ENCODE results near the gene PGM1.
A peak's percentile ranks its signal among the peaks of the same experiment; 100 is the strongest.

The PGM1 gene

GRCh38 chr1:63600248-63600647 lies 7.0 kb downstream of the PGM1 start:
- peak overlapping the region; percentile 12 for H3K27ac ChIP-seq (ENCODE audit: low read depth, low read length)
- no peaks in the 10 kb centered on the region for H3K27me3 ChIP-seq (ENCODE audit: control insufficient read depth, insufficient read depth, low read length)
- H3K9me3 ChIP-seq (ENCODE audit: control insufficient read depth, insufficient read depth, low read length): no peaks in the 10 kb centered on the region
- H3K36me3 ChIP-seq (ENCODE audit: control insufficient read depth, insufficient read depth, low read length): no peaks in the 10 kb centered on the region
- H3K4me1 ChIP-seq (ENCODE audit: control insufficient read depth, insufficient read depth, low read length): peaks cover 8% of the 10 kb centered on the region
- no peak overlapping the region for H3K9ac ChIP-seq (ENCODE audit: low read depth, low read length)
- H3K4me3 ChIP-seq (ENCODE audit: low read depth, low read length): no peak overlapping the region

- H3K9me3 ChIP-seq (ENCODE audit: control insufficient read depth, insufficient read depth, low read length): no peaks in the 10 kb centered on the region
- peak overlapping the region; percentile 22 for H3K27ac ChIP-seq (ENCODE audit: low read depth, low read length)
- peaks cover 8% of the 10 kb centered on the region for H3K4me1 ChIP-seq (ENCODE audit: control insufficient read depth, insufficient read depth, low read length)
- H3K4me3 ChIP-seq (ENCODE audit: low read depth, low read length): no peak overlapping the region
- H3K36me3 ChIP-seq (ENCODE audit: control insufficient read depth, insufficient read depth, low read length): no peaks in the 10 kb centered on the region
- H3K27me3 ChIP-seq (ENCODE audit: control insufficient read depth, insufficient read depth, low read length): no peaks in the 10 kb centered on the region
- H3K9ac ChIP-seq (ENCODE audit: low read depth, low read length): no peak overlapping the region
Observed at GRCh38 chr1:63601061-63601460, 7.8 kb downstream of the PGM1 start.

- Histone ChIP-seq H3K9ac (ENCODE audit: low read depth, low read length) (no peak overlapping the region), H3K9me3 (ENCODE audit: control insufficient read depth, insufficient read depth, low read length) (no peaks in the 10 kb centered on the region), H3K27me3 (ENCODE audit: control insufficient read depth, insufficient read depth, low read length) (no peaks in the 10 kb centered on the region), H3K4me1 (ENCODE audit: control insufficient read depth, insufficient read depth, low read length) (peaks cover 8% of the 10 kb centered on the region), H3K36me3 (ENCODE audit: control insufficient read depth, insufficient read depth, low read length) (no peaks in the 10 kb centered on the region), H3K4me3 (ENCODE audit: low read depth, low read length) (no peak overlapping the region), H3K27ac (ENCODE audit: low read depth, low read length) (peak overlapping the region; percentile 22)
Observed at GRCh38 chr1:63601463-63601862, 8.3 kb downstream of the PGM1 start.

- Histone ChIP-seq H3K27me3 (ENCODE audit: control insufficient read depth, insufficient read depth, low read length) (no peaks in the 10 kb centered on the region), H3K4me1 (ENCODE audit: control insufficient read depth, insufficient read depth, low read length) (peaks cover 8% of the 10 kb centered on the region), H3K27ac (ENCODE audit: low read depth, low read length) (no peak overlapping the region), H3K9ac (ENCODE audit: low read depth, low read length) (no peak overlapping the region), H3K36me3 (ENCODE audit: control insufficient read depth, insufficient read depth, low read length) (no peaks in the 10 kb centered on the region), H3K9me3 (ENCODE audit: control insufficient read depth, insufficient read depth, low read length) (no peaks in the 10 kb centered on the region), H3K4me3 (ENCODE audit: low read depth, low read length) (no peak overlapping the region)
Observed at GRCh38 chr1:63601912-63602311, 8.7 kb downstream of the PGM1 start.

- H3K27me3 ChIP-seq (ENCODE audit: control insufficient read depth, insufficient read depth, low read length): no peaks in the 10 kb centered on the region
- no peaks in the 10 kb centered on the region for H3K9me3 ChIP-seq (ENCODE audit: control insufficient read depth, insufficient read depth, low read length)
- peaks cover 8% of the 10 kb centered on the region for H3K4me1 ChIP-seq (ENCODE audit: control insufficient read depth, insufficient read depth, low read length)
- no peak overlapping the region for H3K4me3 ChIP-seq (ENCODE audit: low read depth, low read length)
- H3K36me3 ChIP-seq (ENCODE audit: control insufficient read depth, insufficient read depth, low read length): no peaks in the 10 kb centered on the region
- no peak overlapping the region for H3K9ac ChIP-seq (ENCODE audit: low read depth, low read length)
- no peak overlapping the region for H3K27ac ChIP-seq (ENCODE audit: low read depth, low read length)
Observed at GRCh38 chr1:63602629-63603028, 9.4 kb downstream of the PGM1 start.

- Histone ChIP-seq H3K27ac (ENCODE audit: low read depth, low read length) (no peak overlapping the region), H3K4me3 (ENCODE audit: low read depth, low read length) (no peak overlapping the region), H3K36me3 (ENCODE audit: control insufficient read depth, insufficient read depth, low read length) (no peaks in the 10 kb centered on the region), H3K4me1 (ENCODE audit: control insufficient read depth, insufficient read depth, low read length) (peaks cover 8% of the 10 kb centered on the region), H3K9me3 (ENCODE audit: control insufficient read depth, insufficient read depth, low read length) (no peaks in the 10 kb centered on the region), H3K27me3 (ENCODE audit: control insufficient read depth, insufficient read depth, low read length) (no peaks in the 10 kb centered on the region), H3K9ac (ENCODE audit: low read depth, low read length) (no peak overlapping the region)
Observed at GRCh38 chr1:63603810-63604209, 10.6 kb downstream of the PGM1 start.

- Histone ChIP-seq H3K27me3 (ENCODE audit: control insufficient read depth, insufficient read depth, low read length) (no peaks in the 10 kb centered on the region), H3K4me3 (ENCODE audit: low read depth, low read length) (no peak overlapping the region), H3K4me1 (ENCODE audit: control insufficient read depth, insufficient read depth, low read length) (peaks cover 2% of the 10 kb centered on the region; the same call in 1 of the 2 replicates), H3K9me3 (ENCODE audit: control insufficient read depth, insufficient read depth, low read length) (no peaks in the 10 kb centered on the region), H3K36me3 (ENCODE audit: control insufficient read depth, insufficient read depth, low read length) (no peaks in the 10 kb centered on the region), H3K27ac (ENCODE audit: low read depth, low read length) (no peak overlapping the region), H3K9ac (ENCODE audit: low read depth, low read length) (no peak overlapping the region)
Observed at GRCh38 chr1:63607322-63607721, 14.1 kb downstream of the PGM1 start.

- Histone ChIP-seq H3K9ac (ENCODE audit: low read depth, low read length) (no peak overlapping the region), H3K36me3 (ENCODE audit: control insufficient read depth, insufficient read depth, low read length) (no peaks in the 10 kb centered on the region), H3K9me3 (ENCODE audit: control insufficient read depth, insufficient read depth, low read length) (no peaks in the 10 kb centered on the region), H3K4me1 (ENCODE audit: control insufficient read depth, insufficient read depth, low read length) (peaks cover 16% of the 10 kb centered on the region), H3K27me3 (ENCODE audit: control insufficient read depth, insufficient read depth, low read length) (no peaks in the 10 kb centered on the region), H3K4me3 (ENCODE audit: low read depth, low read length) (no peak overlapping the region), H3K27ac (ENCODE audit: low read depth, low read length) (peak overlapping the region; percentile 9)
Observed at GRCh38 chr1:63611231-63611630, 18.0 kb downstream of the PGM1 start.

GRCh38 chr1:63612564-63612963 lies 19.4 kb downstream of the PGM1 start:
- Histone ChIP-seq H3K4me1 (ENCODE audit: control insufficient read depth, insufficient read depth, low read length) (peaks cover 22% of the 10 kb centered on the region), H3K9me3 (ENCODE audit: control insufficient read depth, insufficient read depth, low read length) (no peaks in the 10 kb centered on the region), H3K9ac (ENCODE audit: low read depth, low read length) (no peak overlapping the region), H3K4me3 (ENCODE audit: low read depth, low read length) (no peak overlapping the region), H3K27me3 (ENCODE audit: control insufficient read depth, insufficient read depth, low read length) (no peaks in the 10 kb centered on the region), H3K27ac (ENCODE audit: low read depth, low read length) (peak overlapping the region; percentile 3), H3K36me3 (ENCODE audit: control insufficient read depth, insufficient read depth, low read length) (no peaks in the 10 kb centered on the region)

- no peak overlapping the region for H3K4me3 ChIP-seq (ENCODE audit: low read depth, low read length)
- no peaks in the 10 kb centered on the region for H3K36me3 ChIP-seq (ENCODE audit: control insufficient read depth, insufficient read depth, low read length)
- no peaks in the 10 kb centered on the region for H3K27me3 ChIP-seq (ENCODE audit: control insufficient read depth, insufficient read depth, low read length)
- H3K27ac ChIP-seq (ENCODE audit: low read depth, low read length): peak overlapping the region; percentile 3
- H3K4me1 ChIP-seq (ENCODE audit: control insufficient read depth, insufficient read depth, low read length): peaks cover 22% of the 10 kb centered on the region
- no peaks in the 10 kb centered on the region for H3K9me3 ChIP-seq (ENCODE audit: control insufficient read depth, insufficient read depth, low read length)
- no peak overlapping the region for H3K9ac ChIP-seq (ENCODE audit: low read depth, low read length)
Observed at GRCh38 chr1:63612971-63613370, 19.8 kb downstream of the PGM1 start.

- Histone ChIP-seq H3K27me3 (ENCODE audit: control insufficient read depth, insufficient read depth, low read length) (no peaks in the 10 kb centered on the region), H3K27ac (ENCODE audit: low read depth, low read length) (no peak overlapping the region), H3K9ac (ENCODE audit: low read depth, low read length) (no peak overlapping the region), H3K4me1 (ENCODE audit: control insufficient read depth, insufficient read depth, low read length) (peaks cover 22% of the 10 kb centered on the region), H3K9me3 (ENCODE audit: control insufficient read depth, insufficient read depth, low read length) (no peaks in the 10 kb centered on the region), H3K36me3 (ENCODE audit: control insufficient read depth, insufficient read depth, low read length) (no peaks in the 10 kb centered on the region), H3K4me3 (ENCODE audit: low read depth, low read length) (no peak overlapping the region)
Observed at GRCh38 chr1:63615768-63616420, 22.7 kb downstream of the PGM1 start.

Data from HUES48 (cell line).